CD14-positive monocyte (primary cell): Measurements from ENCODE around the gene ACSS2. TPM values are rescaled to one million over a fixed set of nuclear protein-coding genes. Genes with fewer than 3 reads are reported as not detected.

ENCODE experiments used
- DNase-seq, 3 donors: peaks; one replicate each; pipeline ENCODE4 v3.0.0-alpha.2; 2011 to 2022
- H2AFZ ChIP-seq: 2 replicates; pipeline ENCODE4 v1.6.0; 2012; ENCODE audit warnings: mild to moderate bottlenecking, low read depth, low read length, inconsistent platforms; ENCODE audit not compliant: insufficient read depth, poor library complexity, severe bottlenecking
- H3K27ac ChIP-seq, 2 donors: 1 replicate in 1 of 2; 2 replicates in 1 of 2; pipeline ENCODE4 v1.5.1; 2012 to 2013; ENCODE audit warnings: low read length in 2 of 2, control low read depth in 1 of 2, inconsistent platforms in 1 of 2, low read depth in 1 of 2, mild to moderate bottlenecking in 1 of 2
- H3K27me3 ChIP-seq, 2 donors: one replicate each; pipeline versions ENCODE4 v1.6.0 to v1.6.1; 2011 to 2013; ENCODE audit warnings: low read length in 2 of 2; ENCODE audit not compliant: control insufficient read depth in 2 of 2, insufficient read depth in 2 of 2
- H3K36me3 ChIP-seq, 2 donors: replicated peaks in 1 of 2; 1 replicate in 1 of 2; 2 replicates in 1 of 2; pipeline versions ENCODE4 v1.5.1 to v1.6.1; 2012 to 2013; ENCODE audit warnings: low read length in 2 of 2, control low read depth in 1 of 2, inconsistent platforms in 1 of 2, mild to moderate bottlenecking in 1 of 2; ENCODE audit not compliant: insufficient read depth in 2 of 2, control insufficient read depth in 1 of 2
- H3K4me1 ChIP-seq, 2 donors: 1 replicate in 1 of 2; 2 replicates in 1 of 2; pipeline versions ENCODE4 v1.5.1 to v1.6.1; 2012 to 2013; ENCODE audit warnings: low read length in 2 of 2, control low read depth in 1 of 2, inconsistent platforms in 1 of 2, mild to moderate bottlenecking in 1 of 2, moderate library complexity in 1 of 2; ENCODE audit not compliant: insufficient read depth in 2 of 2, control insufficient read depth in 1 of 2
- H3K4me2 ChIP-seq: replicated peaks from 2 replicates; pipeline ENCODE3; 2012; ENCODE audit warnings: low read length, moderate library complexity, mild to moderate bottlenecking; ENCODE audit not compliant: poor library complexity, severe bottlenecking; ENCODE audit errors: extremely low read depth
- H3K4me3 ChIP-seq, 3 experiments: fragments of 200-600 bp in 1 of 3; sonication (generic) in 1 of 3; replicated peaks in 1 of 3; 1 replicate in 2 of 3; 2 replicates in 1 of 3; pipeline ENCODE4 v1.5.1; 2011 to 2013; ENCODE audit warnings: low read length in 3 of 3, mild to moderate bottlenecking in 3 of 3, control low read depth in 2 of 3, low read depth in 2 of 3, inconsistent platforms in 1 of 3, moderate library complexity in 1 of 3
- H3K79me2 ChIP-seq: 2 replicates; pipeline ENCODE4 v1.6.0; 2012; ENCODE audit warnings: mild to moderate bottlenecking, control low read depth, inconsistent platforms, low read length, moderate library complexity; ENCODE audit not compliant: insufficient read depth
- H3K9ac ChIP-seq: 2 replicates; pipeline ENCODE4 v1.6.0; 2017; ENCODE audit warnings: low read length, mild to moderate bottlenecking; ENCODE audit not compliant: insufficient read depth, poor library complexity, severe bottlenecking
- H3K9me3 ChIP-seq, 2 donors: replicated peaks in 1 of 2; 1 replicate in 1 of 2; 2 replicates in 1 of 2; pipeline versions ENCODE4 v1.5.1 to v1.6.1; 2012 to 2013; ENCODE audit warnings: low read length in 2 of 2, control low read depth in 1 of 2; ENCODE audit not compliant: control insufficient read depth in 1 of 2, insufficient read depth in 1 of 2
- H4K20me1 ChIP-seq: 2 replicates; pipeline ENCODE4 v1.6.0; 2012; ENCODE audit warnings: mild to moderate bottlenecking, low read length, control low read depth, moderate library complexity; ENCODE audit not compliant: insufficient read depth
- H3K27ac Mint-ChIP-seq, 7 donors: one replicate each; pipeline ENCODE4 v1.8.0; 2020; ENCODE audit warnings: mild to moderate bottlenecking in 7 of 7, mixed read lengths in 7 of 7, moderate library complexity in 6 of 7, inconsistent platforms in 2 of 7
- H3K27me3 Mint-ChIP-seq, 3 donors: one replicate each; pipeline ENCODE4 v1.8.0; 2021 to 2022; ENCODE audit warnings: low read depth in 3 of 3, mild to moderate bottlenecking in 3 of 3, mixed read lengths in 3 of 3, moderate library complexity in 3 of 3, inconsistent platforms in 1 of 3
- H3K36me3 Mint-ChIP-seq, 2 donors: one replicate each; pipeline ENCODE4 v1.8.0; 2020; ENCODE audit warnings: mixed read lengths in 2 of 2, inconsistent platforms in 1 of 2, mild to moderate bottlenecking in 1 of 2
- H3K4me1 Mint-ChIP-seq: one replicate; pipeline ENCODE4 v1.8.0; 2020; ENCODE audit warnings: mild to moderate bottlenecking, mixed read lengths
- H3K4me3 Mint-ChIP-seq, 2 donors: one replicate each; pipeline ENCODE4 v1.8.0; 2020; ENCODE audit warnings: mild to moderate bottlenecking in 2 of 2, mixed read lengths in 2 of 2, moderate library complexity in 1 of 2
- H3K9me3 Mint-ChIP-seq, 7 donors: one replicate each; pipeline ENCODE4 v1.8.0; 2020 to 2022; ENCODE audit warnings: mixed read lengths in 7 of 7, mild to moderate bottlenecking in 6 of 7, moderate library complexity in 6 of 7, inconsistent platforms in 2 of 7
- CTCF ChIP-seq: fragments of 200-600 bp; IDR thresholded peaks from one replicate; pipeline ENCODE4 v1.8.0; 2022; ENCODE audit warnings: antibody characterized with exemption, mild to moderate bottlenecking
- WGBS: methylation state at CpG from one replicate; pipeline ENCODE4 v1.1.5; 2013; ENCODE audit warnings: missing lambda C conversion rate; ENCODE audit not compliant: insufficient coverage; 5-methylcytosine and 5-hydroxymethylcytosine counted together
- intact Hi-C, 2 donors: fragments of 100-400 bp; cut with micrococcal nuclease; formaldehyde crosslinking; loops; one replicate each; pipeline versions ENCODE4 v1.15.0 to v1.15.1; 2023
- polyA plus RNA-seq, 3 donors: library from polyadenylated mRNA; depleted of rRNA in 1 of 3; unstranded in 2 of 3; stranded (reverse) in 1 of 3; fragments of 300-500 nt in 2 of 3; fragments of >200 nt in 1 of 3; fragmentation: Illumina TruSeq in 2 of 3; gene quantifications; 1 replicate in 2 of 3; 2 replicates in 1 of 3; pipeline ENCODE4 v1.2.3, GENCODE V29; 2012 to 2021

The ACSS2 gene
- polyA plus RNA-seq, 3 donors = 37.7 to 67.2 (median 48.4) TPM

GRCh38 chr20:34941226-34941625, 64.8 kb downstream of the ACSS2 start:
- H3K9me3 Mint-ChIP-seq = no peaks in the 10 kb centered on the region
- no CpG with 5 or more reads among the region's 4 CpGs for WGBS
- H3K36me3 Mint-ChIP-seq = peaks cover 43 to 51% of the 10 kb centered on the region in 2 donors
- intact Hi-C loops = loop anchor here in 1 of 2 donors (5.0 kb wide), 1 partner anchor 64 kb away; the partner anchor contains the start of gene ACSS2
- Histone ChIP-seq H3K9ac (no peak overlapping the region), H4K20me1 (no peaks in the 10 kb centered on the region), H3K27me3 (no peaks in the 10 kb centered on the region), H3K9me3 (no peaks in the 10 kb centered on the region), H3K4me3 (no peak overlapping the region), H3K4me1 (peaks cover 42 to 43% of the 10 kb centered on the region in 2 donors), H3K4me2 (no peak overlapping the region), H3K36me3 (peaks cover 32 to 46% of the 10 kb centered on the region in 2 donors), H2AFZ (no peak overlapping the region), H3K27ac (peak overlapping the region in 1 of 2 donors; percentile 89), H3K79me2 (no peaks in the 10 kb centered on the region)
- H3K27ac Mint-ChIP-seq = peak overlapping the region in 6 of 7 donors; percentile 2 to 74 (median 60)
- peaks cover 38% of the 10 kb centered on the region for H3K4me1 Mint-ChIP-seq
- TF ChIP-seq CTCF = no peak
- DNase-seq = peak; percentile 68 to 80 (median 78)
- peaks cover 0 to 2% (median 0%) of the 10 kb centered on the region in 3 donors for H3K27me3 Mint-ChIP-seq
- H3K4me3 Mint-ChIP-seq = no peak overlapping the region

DNA sequence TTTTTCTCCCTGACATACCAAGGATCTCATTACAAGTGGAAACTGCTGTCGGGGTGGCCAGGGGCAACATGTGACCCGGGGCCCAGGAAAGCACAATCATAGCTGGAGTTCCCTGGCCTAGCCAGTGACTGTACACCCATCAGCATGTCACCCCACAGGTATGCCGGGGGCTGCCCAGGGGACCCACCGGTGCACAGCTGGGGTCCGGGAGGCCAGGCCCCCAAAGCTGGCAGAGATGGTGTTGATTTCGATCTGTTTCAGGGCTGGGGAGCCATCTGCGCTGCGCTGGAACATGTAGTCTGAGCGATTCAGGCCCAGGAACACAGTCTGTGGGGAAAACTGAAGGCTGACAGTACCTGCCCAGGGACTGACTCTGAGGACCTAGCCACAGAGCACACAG, 65.9 kb downstream of the ACSS2 start:
- Histone ChIP-seq H3K79me2 (no peaks in the 10 kb centered on the region), H3K9ac (no peak overlapping the region), H3K4me3 (no peak overlapping the region), H3K27ac (peak overlapping the region in 1 of 2 donors; percentile 89), H4K20me1 (no peaks in the 10 kb centered on the region), H3K36me3 (peaks cover 28 to 44% of the 10 kb centered on the region in 2 donors), H2AFZ (no peak overlapping the region), H3K4me1 (peaks cover 42 to 43% of the 10 kb centered on the region in 2 donors), H3K9me3 (no peaks in the 10 kb centered on the region), H3K27me3 (no peaks in the 10 kb centered on the region), H3K4me2 (no peak overlapping the region)
- H3K36me3 Mint-ChIP-seq = peaks cover 38 to 41% of the 10 kb centered on the region in 2 donors
- H3K27ac Mint-ChIP-seq = peak overlapping the region in 3 of 7 donors; percentile 25 to 60 (median 31)
- no peak for TF ChIP-seq CTCF
- DNase-seq = no peak
- intact Hi-C loops = loop anchor here in 1 of 2 donors (5.0 kb wide), 1 partner anchor 65 kb away; the partner anchor contains the start of gene ACSS2
- 100% methylated on average over 8 of the region's 9 CpGs for WGBS
- H3K4me1 Mint-ChIP-seq = peaks cover 38% of the 10 kb centered on the region
- H3K4me3 Mint-ChIP-seq = no peak overlapping the region
- no peaks in the 10 kb centered on the region for H3K9me3 Mint-ChIP-seq
- H3K27me3 Mint-ChIP-seq = peaks cover 0 to 2% (median 0%) of the 10 kb centered on the region in 3 donors
